ENCODE results near the gene ARHGAP44. TPM values are rescaled to one million over a fixed set of nuclear protein-coding genes. Genes with fewer than 3 reads are reported as not detected.

Gene ARHGAP44
- total RNA-seq, 1 experiment from 2014 or later = 17.1 TPM

- H3K9me3 Mint-ChIP-seq (ENCODE audit: low read depth, unreplicated experiment) = no peaks in the 10 kb centered on the region
- CTCF ChIA-PET = no interaction called here
- TF ChIP-seq CTCF (IDR thresholded peaks at IDR 0.05; ENCODE audit: unreplicated experiment) = no peak
- no peaks in the 10 kb centered on the region for H3K4me1 Mint-ChIP-seq (ENCODE audit: low read depth, unreplicated experiment)
- no peak overlapping the region for H3K4me3 Mint-ChIP-seq (ENCODE audit: low read depth, unreplicated experiment)
- intact Hi-C loops (cut with micrococcal nuclease; ENCODE audit: unreplicated experiment) = no loop called here
- H3K27me3 Mint-ChIP-seq (ENCODE audit: unreplicated experiment) = no peaks in the 10 kb centered on the region
- no peak overlapping the region for H3K27ac Mint-ChIP-seq (ENCODE audit: unreplicated experiment)
- no peaks in the 10 kb centered on the region for H3K36me3 Mint-ChIP-seq (ENCODE audit: insufficient read depth, unreplicated experiment)
- DNase-seq = no peak
- BruUV-seq (replicated peaks) = no TSS peak
Measured at GRCh38 chr17:12952012-12952411, 162.7 kb downstream of the ARHGAP44 start.

- CTCF ChIA-PET = no interaction called here
- Mint-ChIP-seq H3K27me3 (ENCODE audit: unreplicated experiment) (no peaks in the 10 kb centered on the region), H3K4me3 (ENCODE audit: low read depth, unreplicated experiment) (no peak overlapping the region), H3K36me3 (ENCODE audit: insufficient read depth, unreplicated experiment) (no peaks in the 10 kb centered on the region), H3K9me3 (ENCODE audit: low read depth, unreplicated experiment) (peaks cover 3% of the 10 kb centered on the region), H3K4me1 (ENCODE audit: low read depth, unreplicated experiment) (no peaks in the 10 kb centered on the region), H3K27ac (ENCODE audit: unreplicated experiment) (no peak overlapping the region)
- DNase-seq = no peak
- no peak for TF ChIP-seq CTCF (IDR thresholded peaks at IDR 0.05; ENCODE audit: unreplicated experiment)
- intact Hi-C loops (cut with micrococcal nuclease; ENCODE audit: unreplicated experiment) = no loop called here
- BruUV-seq (replicated peaks) = no TSS peak
Measured at GRCh38 chr17:12953156-12953555, 163.9 kb downstream of the ARHGAP44 start.

- TF ChIP-seq CTCF (IDR thresholded peaks at IDR 0.05; ENCODE audit: unreplicated experiment) = no peak
- Mint-ChIP-seq H3K36me3 (ENCODE audit: insufficient read depth, unreplicated experiment) (no peaks in the 10 kb centered on the region), H3K27me3 (ENCODE audit: unreplicated experiment) (no peaks in the 10 kb centered on the region), H3K4me1 (ENCODE audit: low read depth, unreplicated experiment) (no peaks in the 10 kb centered on the region), H3K9me3 (ENCODE audit: low read depth, unreplicated experiment) (peaks cover 3% of the 10 kb centered on the region), H3K4me3 (ENCODE audit: low read depth, unreplicated experiment) (no peak overlapping the region), H3K27ac (ENCODE audit: unreplicated experiment) (no peak overlapping the region)
- intact Hi-C loops (cut with micrococcal nuclease; ENCODE audit: unreplicated experiment) = no loop called here
- BruUV-seq (replicated peaks) = no TSS peak
- CTCF ChIA-PET = no interaction called here
- DNase-seq = no peak
Measured at GRCh38 chr17:12955521-12955920, 166.2 kb downstream of the ARHGAP44 start.

GRCh38 chr17:12958786-12959185, 169.5 kb downstream of the ARHGAP44 start:
- Mint-ChIP-seq H3K27ac (ENCODE audit: unreplicated experiment) (no peak overlapping the region), H3K4me1 (ENCODE audit: low read depth, unreplicated experiment) (no peaks in the 10 kb centered on the region), H3K4me3 (ENCODE audit: low read depth, unreplicated experiment) (no peak overlapping the region), H3K27me3 (ENCODE audit: unreplicated experiment) (no peaks in the 10 kb centered on the region), H3K9me3 (ENCODE audit: low read depth, unreplicated experiment) (peaks cover 3% of the 10 kb centered on the region), H3K36me3 (ENCODE audit: insufficient read depth, unreplicated experiment) (no peaks in the 10 kb centered on the region)
- intact Hi-C loops (cut with micrococcal nuclease; ENCODE audit: unreplicated experiment) = no loop called here
- TF ChIP-seq CTCF (IDR thresholded peaks at IDR 0.05; ENCODE audit: unreplicated experiment) = no peak
- CTCF ChIA-PET = no interaction called here
- BruUV-seq (replicated peaks) = no TSS peak
- no peak for DNase-seq

GRCh38 chr17:12959441-12959840, 170.1 kb downstream of the ARHGAP44 start:
- H3K36me3 Mint-ChIP-seq (ENCODE audit: insufficient read depth, unreplicated experiment) = no peaks in the 10 kb centered on the region
- TF ChIP-seq CTCF (IDR thresholded peaks at IDR 0.05; ENCODE audit: unreplicated experiment) = no peak
- H3K4me1 Mint-ChIP-seq (ENCODE audit: low read depth, unreplicated experiment) = no peaks in the 10 kb centered on the region
- no peaks in the 10 kb centered on the region for H3K27me3 Mint-ChIP-seq (ENCODE audit: unreplicated experiment)
- DNase-seq = no peak
- no TSS peak for BruUV-seq (replicated peaks)
- H3K9me3 Mint-ChIP-seq (ENCODE audit: low read depth, unreplicated experiment) = peaks cover 3% of the 10 kb centered on the region
- intact Hi-C loops (cut with micrococcal nuclease; ENCODE audit: unreplicated experiment) = no loop called here
- no peak overlapping the region for H3K27ac Mint-ChIP-seq (ENCODE audit: unreplicated experiment)
- H3K4me3 Mint-ChIP-seq (ENCODE audit: low read depth, unreplicated experiment) = no peak overlapping the region
- CTCF ChIA-PET = no interaction called here

Measured in Calu3 (cell line).